ENCODE data around the gene ABCA13.

The ABCA13 gene

GRCh38 chr7:48351900-48352299, 180.6 kb downstream of the ABCA13 start:
- FAIRE-seq (no peak), DNase-seq (ENCODE audit: extremely low spot score, insufficient read length, low read depth) (no peak)

- FAIRE-seq (no peak), DNase-seq (ENCODE audit: extremely low spot score, insufficient read length, low read depth) (no peak)
Measured at GRCh38 chr7:48355346-48355745, 184.1 kb downstream of the ABCA13 start.

- FAIRE-seq, result no peak
- no peak for DNase-seq (ENCODE audit: extremely low spot score, insufficient read length, low read depth)
Measured at GRCh38 chr7:48360574-48360973, 189.3 kb downstream of the ABCA13 start.

GRCh38 chr7:48363174-48363573, 191.9 kb downstream of the ABCA13 start:
- DNase-seq (ENCODE audit: extremely low spot score, insufficient read length, low read depth), result no peak
- FAIRE-seq, result no peak

- no peak for FAIRE-seq
- DNase-seq (ENCODE audit: extremely low spot score, insufficient read length, low read depth), result no peak
Measured at GRCh38 chr7:48365010-48365409, 193.8 kb downstream of the ABCA13 start.

- no peak for FAIRE-seq
- DNase-seq (ENCODE audit: extremely low spot score, insufficient read length, low read depth), result no peak
Measured at GRCh38 chr7:48366096-48366495, 194.8 kb downstream of the ABCA13 start.

- DNase-seq (ENCODE audit: extremely low spot score, insufficient read length, low read depth) (no peak), FAIRE-seq (no peak)
Measured at GRCh38 chr7:48376263-48376662, 205.0 kb downstream of the ABCA13 start.

GRCh38 chr7:48380921-48381320, 209.7 kb downstream of the ABCA13 start:
- no peak for FAIRE-seq
- no peak for DNase-seq (ENCODE audit: extremely low spot score, insufficient read length, low read depth)

GRCh38 chr7:48381571-48381970, 210.3 kb downstream of the ABCA13 start:
- no peak for DNase-seq (ENCODE audit: extremely low spot score, insufficient read length, low read depth)

GRCh38 chr7:48384180-48384752, 213.0 kb downstream of the ABCA13 start:
- no peak for FAIRE-seq
- DNase-seq (ENCODE audit: extremely low spot score, insufficient read length, low read depth), result no peak

More at GRCh38 chr7:48381571-48381970, 210.3 kb downstream of the ABCA13 start:
- FAIRE-seq, result no peak

- DNase-seq (ENCODE audit: extremely low spot score, insufficient read length, low read depth) (no peak), FAIRE-seq (no peak)
Measured at GRCh38 chr7:48387932-48388331, 216.7 kb downstream of the ABCA13 start.

GRCh38 chr7:48388911-48389310, 217.7 kb downstream of the ABCA13 start:
- no peak for FAIRE-seq
- DNase-seq (ENCODE audit: extremely low spot score, insufficient read length, low read depth), result no peak

GRCh38 chr7:48389977-48390376, 218.7 kb downstream of the ABCA13 start:
- no peak for DNase-seq (ENCODE audit: extremely low spot score, insufficient read length, low read depth)
- FAIRE-seq, result no peak

- DNase-seq (ENCODE audit: extremely low spot score, insufficient read length, low read depth), result no peak
- no peak for FAIRE-seq
Measured at GRCh38 chr7:48390388-48391327, 219.4 kb downstream of the ABCA13 start.

- FAIRE-seq (no peak), DNase-seq (ENCODE audit: extremely low spot score, insufficient read length, low read depth) (no peak)
Measured at GRCh38 chr7:48398191-48398590, 226.9 kb downstream of the ABCA13 start.

GRCh38 chr7:48402721-48403120, 231.5 kb downstream of the ABCA13 start:
- DNase-seq (ENCODE audit: extremely low spot score, insufficient read length, low read depth) (no peak), FAIRE-seq (no peak)

GRCh38 chr7:48408731-48409130, 237.5 kb downstream of the ABCA13 start:
- DNase-seq (ENCODE audit: extremely low spot score, insufficient read length, low read depth) (no peak), FAIRE-seq (no peak)

- DNase-seq (ENCODE audit: extremely low spot score, insufficient read length, low read depth) (no peak), FAIRE-seq (no peak)
Measured at GRCh38 chr7:48411619-48412018, 240.4 kb downstream of the ABCA13 start.

GRCh38 chr7:48414011-48414732, 242.9 kb downstream of the ABCA13 start:
- DNase-seq (ENCODE audit: extremely low spot score, insufficient read length, low read depth), result no peak

GRCh38 chr7:48416327-48416908, 245.2 kb downstream of the ABCA13 start:
- FAIRE-seq (no peak), DNase-seq (ENCODE audit: extremely low spot score, insufficient read length, low read depth) (no peak)

More at GRCh38 chr7:48414011-48414732, 242.9 kb downstream of the ABCA13 start:
- FAIRE-seq, result no peak

Data from GM18507 (cell line).